Liver (tissue), 9 donors: Measurements from ENCODE around the gene MUC6. TPM values are rescaled to one million over a fixed set of nuclear protein-coding genes. Genes with fewer than 3 reads are reported as not detected.
"Not testable (repeated sequence)": the region's sequence is repeated elsewhere in the genome, so short reads cannot be mapped to it uniquely, and the experiment has no call there.

Experiments used
- DNase-seq: peaks from one replicate; pipeline ENCODE4 v3.0.0-alpha.2; 2017; ENCODE audit warnings: low spot score
- H3K27ac ChIP-seq, 2 donors: one replicate each; pipeline ENCODE4 v1.7.0; 2013; ENCODE audit warnings: inconsistent platforms in 2 of 2, low read length in 2 of 2, control low read depth in 1 of 2, low read depth in 1 of 2, mild to moderate bottlenecking in 1 of 2
- H3K27me3 ChIP-seq, 4 donors: one replicate each; pipeline versions ENCODE4 v1.6.1 to v1.7.0; 2013; ENCODE audit warnings: low read length in 3 of 4, inconsistent platforms in 1 of 4, mild to moderate bottlenecking in 1 of 4, moderate library complexity in 1 of 4; ENCODE audit not compliant: control insufficient read depth in 4 of 4, insufficient read depth in 4 of 4
- H3K36me3 ChIP-seq, 4 donors: one replicate each; pipeline versions ENCODE4 v1.6.1 to v1.7.0; 2013; ENCODE audit warnings: low read length in 3 of 4, mild to moderate bottlenecking in 3 of 4, low read depth in 1 of 4, moderate library complexity in 1 of 4; ENCODE audit not compliant: control insufficient read depth in 4 of 4, insufficient read depth in 3 of 4
- H3K4me1 ChIP-seq, 4 donors: one replicate each; pipeline versions ENCODE4 v1.6.1 to v1.7.0; 2013; ENCODE audit warnings: low read length in 3 of 4, mild to moderate bottlenecking in 3 of 4, moderate library complexity in 1 of 4; ENCODE audit not compliant: control insufficient read depth in 4 of 4, insufficient read depth in 4 of 4
- H3K4me3 ChIP-seq, 3 donors: one replicate each; pipeline versions ENCODE4 v1.6.1 to v1.7.0; 2013; ENCODE audit warnings: low read length in 3 of 3, control low read depth in 1 of 3, low read depth in 1 of 3, mild to moderate bottlenecking in 1 of 3
- H3K9ac ChIP-seq, 2 donors: one replicate each; pipeline ENCODE4 v1.7.0; 2013; ENCODE audit warnings: low read length in 2 of 2, mild to moderate bottlenecking in 2 of 2, moderate library complexity in 2 of 2, control low read depth in 1 of 2, low read depth in 1 of 2
- H3K9me3 ChIP-seq, 4 donors: one replicate each; pipeline versions ENCODE4 v1.6.1 to v1.7.0; 2013; ENCODE audit warnings: low read length in 3 of 4; ENCODE audit not compliant: control insufficient read depth in 4 of 4
- ATF3 ChIP-seq: IDR thresholded peaks from 2 replicates; pipeline ENCODE4 v1.6.1; 2016; ENCODE audit warnings: antibody characterized with exemption
- EGR1 ChIP-seq, 2 donors: IDR thresholded peaks; 2 replicates each; pipeline ENCODE4 v1.6.1; 2016 to 2018; ENCODE audit warnings: antibody characterized with exemption in 2 of 2, low read depth in 2 of 2
- FOXA2 ChIP-seq: IDR thresholded peaks from 2 replicates; pipeline ENCODE4 v1.6.1; 2016; ENCODE audit warnings: antibody characterized with exemption
- GABPA ChIP-seq, 2 donors: IDR thresholded peaks in 1 of 2; conservative IDR thresholded peaks in 1 of 2; 2 replicates each; pipeline ENCODE4 v1.6.1; 2016; ENCODE audit warnings: antibody characterized with exemption in 2 of 2, mild to moderate bottlenecking in 1 of 2, moderate library complexity in 1 of 2
- HNF4A ChIP-seq, 2 donors: conservative IDR thresholded peaks; 2 replicates each; pipeline ENCODE4 v1.6.1; 2016; ENCODE audit warnings: antibody characterized with exemption in 2 of 2, mild to moderate bottlenecking in 2 of 2
- HNF4G ChIP-seq: IDR thresholded peaks from 2 replicates; pipeline ENCODE4 v1.6.1; 2016; ENCODE audit warnings: antibody characterized with exemption
- MAX ChIP-seq: IDR thresholded peaks from 2 replicates; pipeline ENCODE4 v1.6.1; 2016; ENCODE audit warnings: antibody characterized with exemption
- NR2F2 ChIP-seq: IDR thresholded peaks from 2 replicates; pipeline ENCODE4 v1.6.1; 2016; ENCODE audit warnings: antibody characterized with exemption
- TAF1 ChIP-seq: conservative IDR thresholded peaks from 2 replicates; pipeline ENCODE4 v1.6.1; 2016; ENCODE audit warnings: antibody characterized with exemption, mild to moderate bottlenecking
- WGBS: extraction: QIAGEN DNeasy Blood & Tissue Kit; methylation state at CpG from one replicate; pipeline ENCODE4 v1.1.7; 2013; 5-methylcytosine and 5-hydroxymethylcytosine counted together
- polyA plus RNA-seq, 2 donors: library from polyadenylated mRNA; stranded (reverse) in 1 of 2; unstranded in 1 of 2; fragments of 200-250 nt in 1 of 2; fragments of >200 nt in 1 of 2; fragmentation: Nextera tagmentation in 1 of 2; extraction: Ambion mirVana in 1 of 2; gene quantifications; one replicate each; pipeline versions ENCODE4 v1.2.1 to v1.2.3, GENCODE V29; 2013 to 2015
- total RNA-seq, 2 donors: library from RNA; depleted of rRNA; stranded (reverse); fragments of >200 nt; gene quantifications; one replicate each; pipeline ENCODE4 v1.2.3, GENCODE V29; 2014
- TF ChIP-seq, protein P1 (sequence below): fragments of 150-350 bp; IDR thresholded peaks from 2 replicates; pipeline ENCODE4 v1.5.1; 2017; ENCODE audit warnings: improper control_type of control experiment, low read depth, low read length; ENCODE audit not compliant: missing input control
- donor health status: healthy.
- donor health status: healthy.
- donor health status: healthy.
- donor health status: healthy.
- donor health status: healthy.

Gene MUC6
- total and polyA plus RNA-seq, 4 donors, result 0.05 to 0.54 (median 0.18) TPM

DNA sequence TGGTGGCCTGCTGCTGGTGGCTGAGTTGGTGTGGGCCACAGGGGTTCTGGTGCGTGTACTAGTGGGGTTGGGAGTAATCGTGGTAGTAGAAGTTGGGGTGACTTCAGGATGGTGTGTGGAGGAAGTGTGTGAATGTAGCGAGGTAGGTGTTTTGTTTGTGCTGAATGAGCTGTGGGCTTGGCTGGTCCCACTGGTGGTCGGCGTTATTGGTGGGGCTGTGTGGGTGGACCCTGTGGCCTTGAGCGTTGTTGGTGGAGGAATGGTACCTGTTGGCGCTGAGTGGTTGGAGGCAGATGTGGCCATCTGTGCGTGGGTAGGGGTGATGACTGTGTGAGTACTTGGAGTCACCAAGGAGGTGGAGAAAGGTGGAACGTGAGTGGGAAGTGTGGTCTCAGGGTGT, 18.4 kb downstream of the MUC6 start:
- WGBS, result 88% methylated on average over 9 of the region's 9 CpGs
- H3K27me3 ChIP-seq, result no peaks in the 10 kb centered on the region
- TF ChIP-seq MAX (no peak), FOXA2 (no peak), TAF1 (no peak)

GRCh38 chr11:1017269-1018005, 19.1 kb downstream of the MUC6 start:
- H3K27ac ChIP-seq, result no peak overlapping the region
- TF ChIP-seq MAX (no peak), HNF4G (no peak)
- WGBS, result 83% methylated on average over 12 of the region's 12 CpGs

More for the DNA sequence above, 18.4 kb downstream of the MUC6 start:
- Histone ChIP-seq H3K4me1 (no peaks in the 10 kb centered on the region), H3K27ac (no peak overlapping the region), H3K9me3 (no peaks in the 10 kb centered on the region), H3K4me3 (no peak overlapping the region), H3K9ac (no peak overlapping the region), H3K36me3 (peaks cover 0 to 4% (median 0%) of the 10 kb centered on the region in 4 donors)
- no peak for DNase-seq

DNA sequence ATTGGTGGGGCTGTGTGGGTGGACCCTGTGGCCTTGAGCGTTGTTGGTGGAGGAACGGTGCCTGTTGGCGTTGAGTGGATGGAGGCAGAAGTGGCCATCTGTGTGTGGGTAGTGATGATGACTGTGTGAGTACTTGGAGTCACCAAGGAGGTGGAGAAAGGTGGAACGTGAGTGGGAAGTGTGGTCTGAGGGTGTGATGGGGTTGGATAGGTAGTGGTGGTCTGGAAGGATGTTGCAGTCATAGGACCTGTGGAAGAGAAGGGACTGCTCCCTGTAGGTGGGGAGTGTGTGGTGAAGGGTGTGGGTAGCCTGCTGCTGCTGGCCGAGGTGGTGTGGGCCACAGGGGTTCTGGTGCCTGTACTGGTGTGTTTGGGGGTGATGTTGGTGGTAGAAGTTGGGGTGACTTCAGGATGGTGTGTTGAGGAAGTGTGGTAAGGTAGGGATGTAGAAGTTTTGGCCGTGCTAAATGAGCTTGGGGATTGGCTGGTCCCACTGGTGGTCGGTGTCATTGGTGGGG, 19.9 kb downstream of the MUC6 start:
- not testable (repeated sequence) for DNase-seq

More at GRCh38 chr11:1017269-1018005, 19.1 kb downstream of the MUC6 start:
- Histone ChIP-seq H3K36me3 (peaks cover 0 to 7% (median 0%) of the 10 kb centered on the region in 4 donors), H3K4me1 (no peaks in the 10 kb centered on the region), H3K4me3 (no peak overlapping the region), H3K27me3 (no peaks in the 10 kb centered on the region), H3K9ac (no peak overlapping the region), H3K9me3 (no peaks in the 10 kb centered on the region)
- DNase-seq, result no peak

DNA sequence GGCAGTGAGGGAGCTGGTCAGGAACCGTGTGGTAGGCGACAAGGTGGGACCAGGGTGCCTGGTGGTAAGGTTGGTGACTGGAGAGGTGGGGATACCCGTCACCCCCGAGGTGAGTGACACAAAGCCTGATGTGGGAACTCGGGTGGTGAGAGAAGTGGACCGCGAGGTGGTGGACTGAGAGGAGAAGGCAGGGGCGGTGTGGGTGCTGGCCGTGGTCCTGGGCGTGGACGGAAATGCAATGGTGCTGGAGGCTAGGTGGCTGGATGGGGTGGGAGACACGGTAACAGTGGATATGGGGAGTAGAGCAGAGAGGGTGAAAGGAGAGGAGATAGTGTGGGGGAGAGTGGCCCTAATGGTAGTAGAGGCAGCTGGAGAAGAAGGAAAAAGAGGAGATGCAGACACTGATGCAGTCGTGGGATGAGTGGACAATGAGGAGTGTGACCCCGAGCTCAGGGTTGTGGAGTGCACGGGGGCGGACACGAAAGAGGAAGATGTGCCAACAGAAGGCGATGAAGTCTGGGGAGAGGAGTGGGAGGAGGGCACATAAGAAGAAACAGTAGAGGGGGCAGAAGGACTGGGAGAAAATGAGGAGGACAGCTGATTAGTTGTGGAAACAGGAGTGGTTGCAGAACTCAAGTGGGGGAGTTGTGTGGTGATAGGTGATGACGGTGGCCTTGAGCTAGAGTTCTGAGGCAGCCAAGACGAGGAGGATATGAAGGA, 20.5 kb downstream of the MUC6 start:
- Histone ChIP-seq H3K36me3 (peaks cover 0 to 20% (median 9%) of the 10 kb centered on the region in 4 donors), H3K27me3 (no peaks in the 10 kb centered on the region), H3K9ac (no peak overlapping the region), H3K4me1 (no peaks in the 10 kb centered on the region), H3K4me3 (no peak overlapping the region), H3K27ac (no peak overlapping the region), H3K9me3 (no peaks in the 10 kb centered on the region)
- DNase-seq, result no peak
- TF ChIP-seq TAF1 (no peak), MAX (no peak), EGR1 (IDR thresholded peaks at IDR 0.05; ENCODE audit: low read depth in 2 of 2) (no peak), FOXA2 (no peak), GABPA (IDR thresholded peaks at IDR 0.05 in 1 of 2, conservative IDR thresholded peaks at IDR 0.05 in 1 of 2) (no peak), HNF4A (conservative IDR thresholded peaks at IDR 0.05) (no peak), ATF3 (no peak), NR2F2 (no peak)
- TF ChIP-seq, protein P1, sequence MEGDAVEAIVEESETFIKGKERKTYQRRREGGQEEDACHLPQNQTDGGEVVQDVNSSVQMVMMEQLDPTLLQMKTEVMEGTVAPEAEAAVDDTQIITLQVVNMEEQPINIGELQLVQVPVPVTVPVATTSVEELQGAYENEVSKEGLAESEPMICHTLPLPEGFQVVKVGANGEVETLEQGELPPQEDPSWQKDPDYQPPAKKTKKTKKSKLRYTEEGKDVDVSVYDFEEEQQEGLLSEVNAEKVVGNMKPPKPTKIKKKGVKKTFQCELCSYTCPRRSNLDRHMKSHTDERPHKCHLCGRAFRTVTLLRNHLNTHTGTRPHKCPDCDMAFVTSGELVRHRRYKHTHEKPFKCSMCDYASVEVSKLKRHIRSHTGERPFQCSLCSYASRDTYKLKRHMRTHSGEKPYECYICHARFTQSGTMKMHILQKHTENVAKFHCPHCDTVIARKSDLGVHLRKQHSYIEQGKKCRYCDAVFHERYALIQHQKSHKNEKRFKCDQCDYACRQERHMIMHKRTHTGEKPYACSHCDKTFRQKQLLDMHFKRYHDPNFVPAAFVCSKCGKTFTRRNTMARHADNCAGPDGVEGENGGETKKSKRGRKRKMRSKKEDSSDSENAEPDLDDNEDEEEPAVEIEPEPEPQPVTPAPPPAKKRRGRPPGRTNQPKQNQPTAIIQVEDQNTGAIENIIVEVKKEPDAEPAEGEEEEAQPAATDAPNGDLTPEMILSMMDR, result no peak
- WGBS, result 95% methylated on average over 20 of the region's 20 CpGs

More for the DNA sequence above, 19.9 kb downstream of the MUC6 start:
- not testable (repeated sequence) for H3K27ac ChIP-seq, H3K4me1 ChIP-seq, H3K9me3 ChIP-seq, H3K9ac ChIP-seq, H3K4me3 ChIP-seq, H3K27me3 ChIP-seq
- 72% methylated on average over 7 of the region's 7 CpGs for WGBS
- H3K36me3 ChIP-seq, result peaks cover 0 to 13% (median 2%) of the 10 kb centered on the region in 4 donors
